Suprapubic skin (tissue), 4 donors: ENCODE results near the gene NEURL3. TPM values are rescaled to one million over a fixed set of nuclear protein-coding genes. Genes with fewer than 3 reads are reported as not detected.

Source experiments
- DNase-seq, 2 donors: peaks; one replicate each; pipeline ENCODE4 v3.0.0-alpha.2; 2019; ENCODE audit warnings: low spot score in 2 of 2
- H3K27ac ChIP-seq: fragments of 200-600 bp; sonication (generic); one replicate; pipeline ENCODE4 v1.5.1; 2019
- H3K27me3 ChIP-seq: fragments of 200-600 bp; sonication (generic); one replicate; pipeline ENCODE4 v1.5.1; 2019
- H3K36me3 ChIP-seq: fragments of 200-600 bp; sonication (generic); one replicate; pipeline ENCODE4 v1.5.1; 2019
- H3K4me1 ChIP-seq: fragments of 200-600 bp; sonication (generic); one replicate; pipeline ENCODE4 v1.5.1; 2019
- H3K4me3 ChIP-seq: fragments of 200-600 bp; sonication (generic); one replicate; pipeline ENCODE4 v1.5.1; 2019; ENCODE audit warnings: mild to moderate bottlenecking
- H3K9me3 ChIP-seq: fragments of 200-600 bp; sonication (generic); one replicate; pipeline ENCODE4 v1.5.1; 2019
- EP300 ChIP-seq: sonication (generic); formaldehyde crosslinking; IDR thresholded peaks from one replicate; pipeline ENCODE4 v1.6.1; 2017; ENCODE audit warnings: antibody characterized with exemption
- POLR2A ChIP-seq, 2 donors: fragments of 450-650 bp; IDR thresholded peaks; one replicate each; pipeline ENCODE4 v1.6.1; 2017; ENCODE audit warnings: antibody characterized with exemption in 2 of 2, mild to moderate bottlenecking in 2 of 2, moderate library complexity in 2 of 2
- POLR2AphosphoS5 ChIP-seq, 3 donors: sonication (generic); formaldehyde crosslinking; IDR thresholded peaks; one replicate each; pipeline ENCODE4 v1.6.1; 2017; ENCODE audit warnings: antibody characterized with exemption in 3 of 3
- WGBS: methylation state at CpG from one replicate; pipeline ENCODE4 v1.1.5; 2018; 5-methylcytosine and 5-hydroxymethylcytosine counted together
- total RNA-seq, 4 donors: library from RNA; depleted of rRNA; stranded (reverse); fragments of >200 nt; gene quantifications; one replicate each; pipeline ENCODE4 v1.1.0, GENCODE V29; 2016
- TF ChIP-seq, protein P1 (sequence below), 2 donors: fragments of 200-600 bp in 1 of 2; fragments of 450-650 bp in 1 of 2; sonication (generic) in 1 of 2; IDR thresholded peaks; one replicate each; pipeline ENCODE4 v1.5.1; 2016 to 2019; ENCODE audit warnings: antibody characterized with exemption in 2 of 2, mild to moderate bottlenecking in 1 of 2, moderate library complexity in 1 of 2

Gene NEURL3
- total RNA-seq, 4 donors from 2014 or later: 0.52 to 2.6 (median 1.5) TPM

DNA sequence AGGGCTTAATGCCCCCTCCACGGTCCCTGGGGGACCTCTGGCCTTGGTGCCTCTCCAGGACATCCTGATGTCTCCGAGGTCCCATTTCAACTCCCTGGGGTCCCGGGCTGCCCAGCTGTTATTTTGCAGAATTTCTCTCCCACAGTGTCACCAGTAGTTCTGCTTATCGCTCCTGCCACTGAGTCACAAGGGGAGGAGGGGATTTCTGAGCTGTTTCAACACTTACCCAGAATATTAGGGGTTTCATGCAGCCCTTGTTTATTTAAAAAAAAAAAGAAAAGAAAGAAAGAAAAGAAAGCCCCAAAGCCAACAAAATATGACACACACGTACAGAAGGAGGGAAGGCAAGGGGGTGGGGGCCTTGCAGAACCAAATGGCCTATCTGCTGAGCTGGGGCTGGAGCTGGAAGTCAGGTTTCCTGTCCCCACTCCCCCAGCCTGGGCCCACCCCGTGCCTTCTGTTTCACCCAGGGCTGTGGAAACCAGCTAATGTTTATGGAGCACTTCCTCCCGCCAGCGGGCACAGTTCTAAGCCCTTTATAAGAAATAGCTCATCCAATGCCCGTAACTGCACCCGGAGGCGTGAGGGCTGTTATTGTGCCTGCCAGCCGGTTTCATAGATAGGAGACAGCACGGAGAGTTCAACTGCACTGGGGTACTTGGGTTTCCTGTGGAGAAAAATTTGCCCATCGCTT, 23.0 kb upstream of the NEURL3 start:
- H3K27ac ChIP-seq: peak overlapping the region; percentile 80
- no peaks in the 10 kb centered on the region for H3K36me3 ChIP-seq
- no peaks in the 10 kb centered on the region for H3K9me3 ChIP-seq
- DNase-seq: no peak
- no peaks in the 10 kb centered on the region for H3K27me3 ChIP-seq
- 40% methylated on average over 14 of the region's 14 CpGs for WGBS
- peak overlapping the region; percentile 60 for H3K4me3 ChIP-seq
- TF ChIP-seq POLR2AphosphoS5 (IDR thresholded peaks at IDR 0.05): no peak
- H3K4me1 ChIP-seq: peaks cover 53% of the 10 kb centered on the region

DNA sequence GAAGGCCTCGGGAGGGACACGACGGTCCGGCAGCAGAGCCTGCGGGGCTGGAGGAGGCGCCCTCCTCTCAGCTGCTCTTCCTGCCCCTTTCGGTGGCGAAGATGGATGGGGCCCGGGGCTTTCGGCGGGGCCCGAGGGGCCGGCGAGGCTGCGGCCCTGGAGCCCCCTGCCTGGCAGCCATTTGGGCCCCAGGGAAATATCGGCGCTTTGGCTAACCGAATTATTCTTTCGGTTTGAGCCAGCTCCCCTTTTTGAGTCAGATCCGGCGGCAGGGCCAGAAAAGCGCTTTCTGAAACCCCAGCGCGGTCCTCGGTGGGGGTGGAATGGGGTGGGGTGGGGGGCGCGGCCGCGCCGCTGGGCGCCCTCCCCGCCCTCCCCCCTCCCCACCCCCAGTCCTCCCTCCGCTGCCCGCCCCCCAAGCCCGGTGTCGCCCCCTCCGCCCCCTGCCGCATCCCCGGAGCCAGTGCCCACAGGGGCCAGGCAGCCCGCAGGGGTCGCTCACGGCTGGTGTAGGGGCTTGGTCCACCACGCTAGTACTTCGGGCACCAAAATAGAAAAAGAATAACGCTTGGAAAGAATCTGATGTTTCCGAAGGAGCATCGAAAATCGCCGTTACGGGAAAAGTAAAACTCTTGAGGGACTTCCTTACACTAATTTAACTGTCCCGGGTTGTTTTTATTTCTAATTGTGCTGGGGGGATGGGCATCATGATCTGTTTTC, 22.3 kb upstream of the NEURL3 start:
- peaks cover 46% of the 10 kb centered on the region for H3K4me1 ChIP-seq
- H3K27me3 ChIP-seq: no peaks in the 10 kb centered on the region
- no peaks in the 10 kb centered on the region for H3K36me3 ChIP-seq
- peak overlapping the region; percentile 60 for H3K4me3 ChIP-seq
- 9% methylated on average over 8 of the region's 51 CpGs for WGBS
- no peak for DNase-seq
- no peaks in the 10 kb centered on the region for H3K9me3 ChIP-seq
- H3K27ac ChIP-seq: peak overlapping the region; percentile 80
- TF ChIP-seq, protein P1, sequence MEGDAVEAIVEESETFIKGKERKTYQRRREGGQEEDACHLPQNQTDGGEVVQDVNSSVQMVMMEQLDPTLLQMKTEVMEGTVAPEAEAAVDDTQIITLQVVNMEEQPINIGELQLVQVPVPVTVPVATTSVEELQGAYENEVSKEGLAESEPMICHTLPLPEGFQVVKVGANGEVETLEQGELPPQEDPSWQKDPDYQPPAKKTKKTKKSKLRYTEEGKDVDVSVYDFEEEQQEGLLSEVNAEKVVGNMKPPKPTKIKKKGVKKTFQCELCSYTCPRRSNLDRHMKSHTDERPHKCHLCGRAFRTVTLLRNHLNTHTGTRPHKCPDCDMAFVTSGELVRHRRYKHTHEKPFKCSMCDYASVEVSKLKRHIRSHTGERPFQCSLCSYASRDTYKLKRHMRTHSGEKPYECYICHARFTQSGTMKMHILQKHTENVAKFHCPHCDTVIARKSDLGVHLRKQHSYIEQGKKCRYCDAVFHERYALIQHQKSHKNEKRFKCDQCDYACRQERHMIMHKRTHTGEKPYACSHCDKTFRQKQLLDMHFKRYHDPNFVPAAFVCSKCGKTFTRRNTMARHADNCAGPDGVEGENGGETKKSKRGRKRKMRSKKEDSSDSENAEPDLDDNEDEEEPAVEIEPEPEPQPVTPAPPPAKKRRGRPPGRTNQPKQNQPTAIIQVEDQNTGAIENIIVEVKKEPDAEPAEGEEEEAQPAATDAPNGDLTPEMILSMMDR (IDR thresholded peaks at IDR 0.05): peak in 1 of 2 donors; percentile 12
- no peak for TF ChIP-seq POLR2AphosphoS5 (IDR thresholded peaks at IDR 0.05)

DNA sequence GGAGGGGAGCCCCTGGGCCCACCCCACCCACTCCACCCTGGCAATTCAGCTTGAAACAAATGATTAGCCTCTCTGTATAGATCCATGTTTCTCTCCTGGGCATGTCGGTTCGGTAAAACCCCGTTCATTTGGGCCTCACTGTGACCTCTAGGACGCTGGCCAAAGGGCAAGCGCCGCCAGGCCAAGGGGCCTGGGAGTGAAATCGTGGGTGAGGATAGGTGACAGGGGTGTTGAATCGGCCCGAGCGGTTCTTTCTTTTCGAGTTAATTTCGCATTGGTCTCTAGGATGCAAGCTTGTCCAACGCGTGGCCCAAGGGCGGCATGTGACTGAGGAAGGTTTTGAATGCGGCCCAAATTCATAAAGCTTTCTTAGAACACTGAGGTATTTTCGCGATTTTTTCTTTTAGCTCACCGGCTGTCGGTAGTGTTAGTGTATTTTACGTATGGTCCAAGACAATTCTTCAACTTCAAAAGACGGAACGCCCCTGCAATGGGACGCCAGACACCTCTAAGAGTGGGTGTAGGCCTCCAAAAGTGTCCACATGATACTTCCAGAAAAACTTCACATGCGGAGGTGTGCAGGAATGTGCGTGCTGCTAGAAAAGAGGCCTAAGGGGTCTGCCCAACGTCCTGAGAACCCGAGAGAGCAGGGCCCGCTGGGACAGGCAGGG, 21.6 kb upstream of the NEURL3 start:
- Histone ChIP-seq H3K27me3 (no peaks in the 10 kb centered on the region), H3K36me3 (no peaks in the 10 kb centered on the region), H3K27ac (peak overlapping the region; percentile 80), H3K4me3 (peak overlapping the region; percentile 60), H3K9me3 (no peaks in the 10 kb centered on the region), H3K4me1 (peaks cover 39% of the 10 kb centered on the region)
- no peak for DNase-seq
- TF ChIP-seq POLR2AphosphoS5 (IDR thresholded peaks at IDR 0.05): no peak
- no peak for TF ChIP-seq EP300
- TF ChIP-seq, protein P1 (IDR thresholded peaks at IDR 0.05): no peak
- TF ChIP-seq POLR2A (IDR thresholded peaks at IDR 0.05): no peak
- 84% methylated on average over 27 of the region's 29 CpGs for WGBS

DNA sequence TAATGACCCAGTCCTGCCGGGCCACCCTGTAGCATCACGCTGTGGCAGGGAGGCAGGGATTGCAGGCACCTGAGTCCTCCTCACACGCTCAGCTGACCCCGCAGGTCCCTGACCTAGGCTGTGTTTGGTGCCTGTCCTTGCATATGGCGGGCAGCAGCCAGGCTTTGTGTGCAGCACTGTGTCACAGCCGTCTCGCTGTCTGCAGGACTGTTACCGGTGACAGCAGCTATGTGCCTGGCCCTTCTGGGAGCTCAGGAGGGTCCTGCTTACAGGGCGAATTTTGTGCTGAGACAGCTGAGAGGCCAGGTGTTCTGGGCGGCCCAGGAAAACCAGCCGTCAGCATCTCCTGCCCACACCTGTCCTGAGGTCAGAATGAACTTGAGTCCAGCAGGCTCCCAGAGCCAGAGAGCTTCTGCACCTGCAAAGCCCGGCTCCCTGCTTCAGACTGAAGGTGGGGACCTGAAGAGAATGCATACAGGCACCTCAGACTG, 21.0 kb upstream of the NEURL3 start:
- TF ChIP-seq EP300 (no peak), POLR2A (IDR thresholded peaks at IDR 0.05) (no peak)
- Histone ChIP-seq H3K36me3 (no peaks in the 10 kb centered on the region), H3K27ac (no peak overlapping the region), H3K4me1 (peaks cover 33% of the 10 kb centered on the region), H3K4me3 (no peak overlapping the region), H3K9me3 (no peaks in the 10 kb centered on the region), H3K27me3 (no peaks in the 10 kb centered on the region)
- no peak for DNase-seq
- 89% methylated on average over 7 of the region's 12 CpGs for WGBS

DNA sequence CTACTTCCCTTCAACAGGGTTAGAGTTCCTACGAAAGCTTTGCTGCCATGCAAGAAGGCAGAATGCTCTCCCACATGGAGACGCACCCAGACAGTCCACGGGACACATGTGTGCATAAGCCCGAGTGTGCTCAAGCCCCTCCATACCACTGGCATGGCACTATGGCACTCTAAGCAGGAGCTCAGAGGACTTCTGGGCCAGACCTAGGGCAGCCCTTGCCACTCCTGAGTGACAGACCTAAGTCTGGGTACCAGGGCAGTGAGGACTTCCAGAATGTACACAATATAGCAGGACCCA, 20.0 kb upstream of the NEURL3 start:
- Histone ChIP-seq H3K4me1 (peaks cover 30% of the 10 kb centered on the region), H3K9me3 (no peaks in the 10 kb centered on the region), H3K27me3 (no peaks in the 10 kb centered on the region), H3K36me3 (no peaks in the 10 kb centered on the region), H3K27ac (no peak overlapping the region), H3K4me3 (no peak overlapping the region)
- DNase-seq: no peak
- TF ChIP-seq POLR2AphosphoS5 (IDR thresholded peaks at IDR 0.05) (no peak), EP300 (no peak), POLR2A (IDR thresholded peaks at IDR 0.05) (no peak)
- TF ChIP-seq, protein P1 (IDR thresholded peaks at IDR 0.05): no peak
- 77% methylated on average over 4 of the region's 4 CpGs for WGBS
